Body of pancreas (tissue), 4 donors: ENCODE data around the gene ZNF346.

Experiments
- POLR2A ChIP-seq, 3 donors: fragments of 450-650 bp; IDR thresholded peaks; one replicate each; pipeline ENCODE4 v1.6.1; 2016; ENCODE audit warnings: antibody characterized with exemption in 3 of 3, mild to moderate bottlenecking in 2 of 3
- TF ChIP-seq, protein P1 (sequence below), 7 experiments: fragments of 450-650 bp in 4 of 7; fragments of 200-600 bp in 3 of 7; sonication (generic) in 3 of 7; IDR thresholded peaks; one replicate each; pipeline ENCODE4 v1.5.1; 2016 to 2019; ENCODE audit warnings: antibody characterized with exemption in 7 of 7

DNA sequence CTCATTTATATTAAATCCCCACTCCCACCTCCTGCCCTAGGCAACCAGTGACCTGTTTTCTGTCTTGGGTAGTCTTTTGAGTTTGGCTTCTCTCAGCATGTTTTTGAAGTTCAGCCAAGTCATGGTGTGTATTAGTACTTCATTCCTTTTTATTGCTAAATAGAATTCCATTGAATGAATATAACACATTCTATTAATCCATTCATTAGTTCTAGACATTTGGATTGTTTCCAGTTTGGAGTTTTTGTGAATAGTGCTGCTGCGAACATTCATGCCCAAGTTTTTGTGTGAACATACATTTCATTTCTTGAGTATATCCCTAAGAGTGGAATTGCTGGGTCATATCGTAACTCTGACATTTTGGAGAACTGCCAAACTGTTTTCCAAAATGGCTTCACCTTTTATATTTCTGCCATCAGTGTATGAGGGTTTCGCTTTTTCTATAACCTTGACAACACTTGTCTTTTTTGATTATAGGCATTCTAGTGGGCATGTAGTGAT, 2.7 kb downstream of the ZNF346 start:
- TF ChIP-seq, protein P1, sequence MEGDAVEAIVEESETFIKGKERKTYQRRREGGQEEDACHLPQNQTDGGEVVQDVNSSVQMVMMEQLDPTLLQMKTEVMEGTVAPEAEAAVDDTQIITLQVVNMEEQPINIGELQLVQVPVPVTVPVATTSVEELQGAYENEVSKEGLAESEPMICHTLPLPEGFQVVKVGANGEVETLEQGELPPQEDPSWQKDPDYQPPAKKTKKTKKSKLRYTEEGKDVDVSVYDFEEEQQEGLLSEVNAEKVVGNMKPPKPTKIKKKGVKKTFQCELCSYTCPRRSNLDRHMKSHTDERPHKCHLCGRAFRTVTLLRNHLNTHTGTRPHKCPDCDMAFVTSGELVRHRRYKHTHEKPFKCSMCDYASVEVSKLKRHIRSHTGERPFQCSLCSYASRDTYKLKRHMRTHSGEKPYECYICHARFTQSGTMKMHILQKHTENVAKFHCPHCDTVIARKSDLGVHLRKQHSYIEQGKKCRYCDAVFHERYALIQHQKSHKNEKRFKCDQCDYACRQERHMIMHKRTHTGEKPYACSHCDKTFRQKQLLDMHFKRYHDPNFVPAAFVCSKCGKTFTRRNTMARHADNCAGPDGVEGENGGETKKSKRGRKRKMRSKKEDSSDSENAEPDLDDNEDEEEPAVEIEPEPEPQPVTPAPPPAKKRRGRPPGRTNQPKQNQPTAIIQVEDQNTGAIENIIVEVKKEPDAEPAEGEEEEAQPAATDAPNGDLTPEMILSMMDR (IDR thresholded peaks at IDR 0.05): no peak
- TF ChIP-seq POLR2A (IDR thresholded peaks at IDR 0.05): no peak
